HS-5 (cell line): ENCODE measurements around the gene FXYD5.

Source experiments
- DNase-seq: peaks from one replicate; pipeline ENCODE4 v3.0.0-alpha.2; 2012; ENCODE audit warnings: low read depth

The FXYD5 gene

DNA sequence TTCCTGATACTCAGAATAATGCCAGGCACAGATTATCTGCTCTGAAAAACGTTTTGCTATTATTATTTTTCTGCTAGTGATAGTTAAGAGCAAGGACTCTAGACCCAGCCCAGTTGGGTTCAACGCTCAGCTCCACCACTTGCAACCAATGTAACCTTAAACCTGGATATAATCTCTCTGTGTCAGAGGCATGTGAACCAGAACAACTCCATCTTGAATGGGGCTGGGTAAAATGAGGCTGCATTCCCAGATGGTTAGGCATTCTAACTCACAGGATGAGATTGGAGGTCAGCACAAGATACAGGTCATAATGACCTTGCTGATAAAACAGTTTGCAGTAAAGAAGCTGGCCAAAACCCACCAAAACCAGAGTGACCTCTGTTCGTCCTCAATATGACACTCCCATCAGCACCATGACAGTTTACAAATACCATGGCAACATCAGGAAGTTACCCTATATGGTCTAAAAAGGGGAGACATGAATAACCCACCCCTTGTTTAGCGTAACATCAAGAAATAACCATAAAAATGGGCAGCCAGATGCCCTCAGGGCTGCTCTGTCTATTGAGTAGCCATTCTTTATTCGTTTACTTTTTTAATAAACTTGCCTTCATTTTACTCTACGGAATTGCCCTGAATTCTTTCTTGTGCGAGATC, 60.4 kb downstream of the FXYD5 start:
- no peak for DNase-seq

DNA sequence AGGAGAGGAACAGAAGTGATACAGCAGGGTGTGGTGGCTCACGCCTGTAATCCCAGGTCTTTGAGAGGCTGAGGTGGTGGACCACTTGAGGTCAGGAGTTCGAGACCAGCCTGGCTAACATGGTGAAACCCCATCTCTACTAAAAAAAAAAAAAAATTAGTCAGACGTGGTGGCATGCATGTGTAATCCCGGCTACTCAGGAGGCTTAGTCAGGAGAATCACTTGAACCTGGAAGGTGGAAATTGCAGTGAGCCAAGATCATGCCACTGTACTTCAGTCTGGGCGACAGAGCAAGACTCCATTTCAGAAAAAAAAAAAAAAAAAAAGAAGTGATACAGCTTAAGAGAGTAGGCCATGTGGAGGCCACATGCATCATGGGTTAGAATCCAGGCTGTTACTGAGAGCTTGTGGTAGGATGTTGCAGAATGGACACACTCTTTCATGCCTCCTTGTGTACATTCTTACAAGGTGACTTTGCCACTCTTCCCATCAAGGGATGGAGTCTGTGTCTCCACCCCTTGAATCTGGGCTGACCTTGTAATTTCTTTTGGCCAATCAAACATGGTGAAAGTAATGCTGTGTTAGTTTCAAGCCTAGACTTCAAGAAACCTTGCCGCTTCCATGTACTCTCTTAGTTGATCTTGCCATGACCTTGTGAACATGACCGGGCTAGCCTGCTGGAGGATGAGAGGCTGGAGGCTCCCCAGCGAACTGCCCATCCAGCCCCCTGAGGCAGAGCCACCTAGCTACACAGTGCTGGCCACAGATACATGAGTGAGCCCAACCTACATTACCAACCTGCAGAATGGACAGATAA, 61.7 kb downstream of the FXYD5 start:
- DNase-seq = no peak

DNA sequence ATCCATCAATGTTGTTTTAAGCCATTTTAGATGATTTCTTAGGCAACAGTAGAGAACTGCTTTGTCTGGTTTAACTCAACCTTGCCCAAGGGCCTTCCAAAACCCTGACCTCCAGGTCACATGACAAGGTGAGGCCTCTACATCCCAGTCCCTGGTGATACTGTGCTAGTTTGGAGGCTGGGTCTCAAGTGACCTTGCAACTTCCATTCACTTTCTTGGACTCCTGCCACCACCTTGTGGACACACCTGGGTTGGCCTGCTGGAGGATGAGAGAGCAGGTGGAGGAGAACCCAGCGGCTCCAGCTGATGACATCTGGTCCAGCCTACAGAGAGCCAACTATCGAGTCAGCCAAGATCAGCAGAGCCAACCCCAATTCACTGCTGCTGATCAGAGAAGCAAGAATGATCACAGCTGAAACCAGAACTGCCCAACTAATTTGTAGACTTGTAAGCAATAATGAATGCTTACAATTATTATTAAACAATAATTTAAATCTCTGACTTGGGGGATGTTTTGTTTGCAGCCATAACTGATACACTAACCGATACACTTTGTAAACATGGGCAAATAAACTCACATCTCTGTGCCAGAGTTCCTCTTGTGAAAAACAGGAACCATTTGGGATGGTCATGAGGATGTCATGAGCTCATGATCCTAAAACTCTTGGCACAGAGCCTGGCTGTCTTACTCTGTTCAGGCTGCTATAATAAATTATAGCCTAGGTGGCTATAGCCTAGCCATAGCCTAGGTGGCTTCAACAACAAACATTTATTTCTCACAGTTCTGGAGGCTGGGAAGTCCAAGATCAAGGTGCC, 62.5 kb downstream of the FXYD5 start:
- DNase-seq = no peak

DNA sequence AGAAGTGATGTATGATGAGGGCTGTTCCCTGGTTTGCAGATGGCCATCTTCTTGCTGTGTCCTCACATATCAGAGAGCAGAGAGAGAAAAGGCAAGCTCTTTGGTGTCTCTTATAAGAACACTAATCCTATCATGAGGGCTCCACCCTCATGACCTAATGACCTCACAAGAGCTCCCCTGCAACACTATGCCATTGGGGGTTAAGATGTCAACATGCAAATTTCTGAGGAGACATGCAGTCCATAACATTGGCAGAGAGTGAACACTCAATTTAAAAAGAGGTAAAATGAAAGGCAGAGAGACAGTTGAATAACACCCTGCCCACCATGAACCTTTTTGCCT, 63.1 kb downstream of the FXYD5 start:
- no peak for DNase-seq

DNA sequence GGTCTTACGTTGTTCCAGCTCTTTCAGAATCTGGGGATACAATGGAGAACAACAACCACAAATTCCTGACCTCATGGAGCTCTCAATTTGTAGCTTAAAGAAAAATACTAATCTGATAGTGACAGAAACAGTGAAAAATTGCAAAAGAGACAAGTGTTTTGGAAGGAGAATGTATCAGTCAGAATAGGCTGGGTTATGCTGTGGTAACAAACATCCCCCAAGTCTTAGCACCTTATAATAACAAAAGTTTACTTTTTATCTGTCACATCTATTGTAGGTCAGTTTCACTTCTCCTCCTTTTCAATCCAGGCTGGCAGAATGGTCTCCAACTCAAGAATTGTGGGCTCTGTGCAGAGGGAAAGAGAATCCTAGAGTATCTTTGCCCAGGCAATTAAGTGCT, 64.5 kb downstream of the FXYD5 start:
- no peak for DNase-seq
